ENCODE measurements around the gene FRS2. TPM values are rescaled to one million over a fixed set of nuclear protein-coding genes. Genes with fewer than 3 reads are reported as not detected.

FRS2 gene
- total RNA-seq, 1 experiment from 2014 or later = 33.7 TPM

GRCh38 chr12:69459477-69459876 is 10.7 kb upstream of the FRS2 start:
- no peaks in the 10 kb centered on the region for H3K79me2 ChIP-seq (ENCODE audit: insufficient read depth, low read length)
- no peaks in the 10 kb centered on the region for H3K9me3 ChIP-seq (ENCODE audit: control insufficient read depth, low read depth, low read length)
- H3K18ac ChIP-seq (ENCODE audit: insufficient read length, low read depth, low read length) = no peak overlapping the region
- no peaks in the 10 kb centered on the region for H3K27me3 ChIP-seq (ENCODE audit: insufficient read depth, low read length)
- TF ChIP-seq CTCF (conservative IDR thresholded peaks at IDR 0.05) = no peak
- no peak overlapping the region for H3K14ac ChIP-seq (ENCODE audit: insufficient read depth, low read length)
- no peak overlapping the region for H3K23ac ChIP-seq (ENCODE audit: insufficient read length, low read depth, low read length)
- no peak overlapping the region for H3T11ph ChIP-seq (ENCODE audit: low read length)
- no peak overlapping the region for H4K91ac ChIP-seq (ENCODE audit: insufficient read length, low read depth, low read length)
- Mint-ChIP-seq H3K4me1 (peaks cover 0 to 5% of the 10 kb centered on the region in 2 experiments; a peak in 3 of 4 replicates), H3K27ac (no peak overlapping the region), H3K36me3 (ENCODE audit: insufficient read depth in 1 of 3, low read depth in 3 of 3) (no peaks in the 10 kb centered on the region), H3K27me3 (ENCODE audit: low read depth) (no peaks in the 10 kb centered on the region), H3K4me3 (no peak overlapping the region), H3K9me3 (no peaks in the 10 kb centered on the region)
- WGBS (ENCODE audit: extremely low coverage, insufficient read length, low lambda C conversion rate) = no CpG with 5 or more reads among the region's 3 CpGs
- no peak overlapping the region for H3K27ac ChIP-seq (ENCODE audit: insufficient read length, low read depth, low read length)
- no peak overlapping the region for H2BK20ac ChIP-seq (ENCODE audit: low read depth, low read length, poor library complexity, severe bottlenecking)
- H2BK12ac ChIP-seq (ENCODE audit: insufficient read length, low read depth, low read length) = no peak overlapping the region
- no peak overlapping the region for H2BK15ac ChIP-seq (ENCODE audit: low read depth, low read length)
- H2BK5ac ChIP-seq (ENCODE audit: insufficient read length, low read length) = no peak overlapping the region
- H4K5ac ChIP-seq (ENCODE audit: insufficient read length, low read depth, low read length) = no peak overlapping the region
- H3K56ac ChIP-seq (ENCODE audit: insufficient read length, low read depth, low read length) = no peak overlapping the region
- no peaks in the 10 kb centered on the region for H3K23me2 ChIP-seq (ENCODE audit: insufficient read length, low read depth, low read length, poor library complexity, severe bottlenecking)
- no peak overlapping the region for H3K4me2 ChIP-seq (ENCODE audit: insufficient read depth, insufficient read length, low read length)
- no peak overlapping the region for H2BK120ac ChIP-seq (ENCODE audit: low read depth, low read length, poor library complexity, severe bottlenecking)
- no peaks in the 10 kb centered on the region for H3K4me1 ChIP-seq (ENCODE audit: insufficient read depth, low read length)
- H4K20me1 ChIP-seq (ENCODE audit: control insufficient read depth, insufficient read depth, insufficient read length) = no peaks in the 10 kb centered on the region
- no peak overlapping the region for H3K4ac ChIP-seq (ENCODE audit: low read depth, low read length)
- no peak overlapping the region for H2AK5ac ChIP-seq (ENCODE audit: insufficient read length, low read length)
- H2AFZ ChIP-seq (ENCODE audit: low read length) = no peak overlapping the region
- H3K79me1 ChIP-seq (ENCODE audit: insufficient read depth, low read depth, low read length, poor library complexity, severe bottlenecking) = no peaks in the 10 kb centered on the region
- H3K9ac ChIP-seq (ENCODE audit: extremely low read depth, insufficient read length, low read length) = no peak overlapping the region
- no peak for DNase-seq
- H4K8ac ChIP-seq (replicated peaks; ENCODE audit: insufficient read length, low read depth, low read length) = no peak overlapping the region
